Peyer's patch (tissue), 4 donors: ENCODE measurements around the gene RALGPS1. TPM values are rescaled to one million over a fixed set of nuclear protein-coding genes. Genes with fewer than 3 reads are reported as not detected.

ENCODE experiments used
- DNase-seq, 3 donors: peaks; one replicate each; pipeline ENCODE4 v3.0.0-alpha.2; 2017 to 2019
- H3K27ac ChIP-seq, 4 donors: fragments of 200-600 bp; sonication (generic); one replicate each; pipeline ENCODE4 v1.5.1; 2016 to 2019
- H3K27me3 ChIP-seq, 2 donors: fragments of 200-600 bp; sonication (generic); one replicate each; pipeline ENCODE4 v1.5.1; 2019
- H3K36me3 ChIP-seq, 3 donors: fragments of 200-600 bp; sonication (generic); one replicate each; pipeline ENCODE4 v1.5.1; 2016 to 2019
- H3K4me1 ChIP-seq, 4 donors: fragments of 200-600 bp; sonication (generic); one replicate each; pipeline ENCODE4 v1.5.1; 2016 to 2019
- H3K4me3 ChIP-seq, 4 donors: fragments of 200-600 bp; sonication (generic); 1 replicate in 3 of 4; 2 replicates in 1 of 4; pipeline ENCODE4 v1.5.1; 2016 to 2019; ENCODE audit warnings: mild to moderate bottlenecking in 1 of 4
- H3K9me3 ChIP-seq, 4 donors: fragments of 200-600 bp; sonication (generic); one replicate each; pipeline ENCODE4 v1.5.1; 2016 to 2019; ENCODE audit warnings: mild to moderate bottlenecking in 1 of 4
- POLR2A ChIP-seq, 2 donors: fragments of 450-650 bp; IDR thresholded peaks; one replicate each; pipeline ENCODE4 v1.5.1; 2017; ENCODE audit warnings: antibody characterized with exemption in 2 of 2, mild to moderate bottlenecking in 2 of 2, moderate library complexity in 2 of 2
- total RNA-seq, 4 donors: library from RNA; depleted of rRNA; stranded (reverse); fragments of >200 nt; gene quantifications; one replicate each; pipeline ENCODE4 v1.1.0, GENCODE V29; 2016
- TF ChIP-seq, protein P1 (sequence below), 6 experiments: fragments of 450-650 bp in 4 of 6; fragments of 200-600 bp in 2 of 6; sonication (generic) in 1 of 6; IDR thresholded peaks; one replicate each; pipeline ENCODE4 v1.5.1; 2017 to 2019; ENCODE audit warnings: antibody characterized with exemption in 6 of 6, mild to moderate bottlenecking in 3 of 6, moderate library complexity in 1 of 6

Gene RALGPS1
- total RNA-seq, 4 donors from 2014 or later = 38.8 to 158 (median 141) TPM

DNA sequence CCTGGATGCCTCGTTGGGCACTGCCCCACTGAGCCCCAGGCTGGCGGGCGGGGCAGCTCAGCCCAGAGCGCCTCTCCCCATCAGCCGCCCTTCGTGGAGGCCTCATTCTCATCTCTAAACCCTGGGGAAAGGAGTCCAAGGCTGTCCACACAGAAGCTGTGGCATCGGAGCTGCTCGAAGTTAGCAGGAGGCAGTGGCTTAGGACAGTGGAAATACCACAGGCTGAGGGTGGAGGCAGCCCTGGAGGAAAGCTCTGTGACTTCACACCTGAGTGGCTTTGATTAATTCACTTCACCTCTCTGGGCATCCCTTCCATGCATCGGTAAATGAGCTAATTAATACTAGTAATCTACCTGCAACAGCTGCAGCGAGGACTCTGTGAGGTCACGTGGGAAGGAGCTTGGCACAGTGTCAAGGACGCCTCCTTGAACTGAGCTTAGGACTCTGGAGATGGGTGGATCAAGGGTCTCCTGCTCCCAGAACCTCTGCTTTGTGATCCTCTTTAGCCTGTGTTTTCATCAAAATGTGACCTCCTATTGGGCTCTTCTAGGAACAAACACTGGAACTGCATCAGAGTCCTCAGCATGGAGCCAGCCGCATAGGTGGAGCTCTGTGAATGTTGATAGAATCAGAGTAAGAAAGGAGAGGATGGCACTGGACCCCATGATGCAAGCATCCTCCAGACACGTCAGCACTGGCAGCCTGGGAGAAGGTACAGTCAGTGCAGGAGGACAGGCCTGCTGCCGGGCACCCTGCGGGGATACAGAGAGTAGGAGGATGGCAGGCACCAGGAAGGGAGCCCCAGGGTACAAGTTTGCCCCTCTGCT lies 208.7 kb downstream of the RALGPS1 start:
- TF ChIP-seq POLR2A (IDR thresholded peaks at IDR 0.05) = no peak
- TF ChIP-seq, protein P1, sequence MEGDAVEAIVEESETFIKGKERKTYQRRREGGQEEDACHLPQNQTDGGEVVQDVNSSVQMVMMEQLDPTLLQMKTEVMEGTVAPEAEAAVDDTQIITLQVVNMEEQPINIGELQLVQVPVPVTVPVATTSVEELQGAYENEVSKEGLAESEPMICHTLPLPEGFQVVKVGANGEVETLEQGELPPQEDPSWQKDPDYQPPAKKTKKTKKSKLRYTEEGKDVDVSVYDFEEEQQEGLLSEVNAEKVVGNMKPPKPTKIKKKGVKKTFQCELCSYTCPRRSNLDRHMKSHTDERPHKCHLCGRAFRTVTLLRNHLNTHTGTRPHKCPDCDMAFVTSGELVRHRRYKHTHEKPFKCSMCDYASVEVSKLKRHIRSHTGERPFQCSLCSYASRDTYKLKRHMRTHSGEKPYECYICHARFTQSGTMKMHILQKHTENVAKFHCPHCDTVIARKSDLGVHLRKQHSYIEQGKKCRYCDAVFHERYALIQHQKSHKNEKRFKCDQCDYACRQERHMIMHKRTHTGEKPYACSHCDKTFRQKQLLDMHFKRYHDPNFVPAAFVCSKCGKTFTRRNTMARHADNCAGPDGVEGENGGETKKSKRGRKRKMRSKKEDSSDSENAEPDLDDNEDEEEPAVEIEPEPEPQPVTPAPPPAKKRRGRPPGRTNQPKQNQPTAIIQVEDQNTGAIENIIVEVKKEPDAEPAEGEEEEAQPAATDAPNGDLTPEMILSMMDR (IDR thresholded peaks at IDR 0.05) = no peak
- peak in 1 of 3 donors; percentile 61 for DNase-seq
- Histone ChIP-seq H3K27me3 (no peaks in the 10 kb centered on the region), H3K9me3 (no peaks in the 10 kb centered on the region), H3K27ac (peak overlapping the region; percentile 50 to 91 (median 73)), H3K4me3 (peak overlapping the region; percentile 32 to 58 (median 42)), H3K36me3 (peaks cover 0 to 11% (median 0%) of the 10 kb centered on the region in 3 donors), H3K4me1 (peaks cover 0 to 14% (median 0%) of the 10 kb centered on the region in 4 donors)

DNA sequence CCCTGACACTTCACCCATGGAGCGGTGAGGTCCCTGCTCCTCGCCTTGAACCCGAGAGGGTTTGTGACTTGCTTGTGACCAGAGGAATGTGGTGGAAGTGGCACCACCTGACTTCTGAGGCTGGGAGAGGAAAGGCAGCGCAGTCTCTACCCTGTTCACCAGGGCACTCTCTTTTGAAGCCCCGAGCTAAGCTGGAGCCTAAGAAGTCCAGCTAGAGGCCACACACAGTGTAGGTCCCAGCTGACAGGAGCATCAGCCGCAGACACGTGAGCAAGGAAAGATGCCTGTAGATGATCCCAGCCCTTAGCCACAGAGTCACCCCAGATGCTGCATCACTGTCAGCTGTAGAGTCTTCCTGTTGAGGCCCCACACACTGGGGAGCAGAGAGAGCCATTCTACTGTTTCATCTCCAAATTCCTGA lies 209.5 kb downstream of the RALGPS1 start:
- no peak for DNase-seq
- Histone ChIP-seq H3K9me3 (no peaks in the 10 kb centered on the region), H3K27ac (peak overlapping the region in 2 of 4 donors; percentile 87 to 91), H3K27me3 (no peaks in the 10 kb centered on the region), H3K4me1 (peaks cover 0 to 14% (median 0%) of the 10 kb centered on the region in 4 donors), H3K4me3 (no peak overlapping the region), H3K36me3 (peaks cover 0 to 2% (median 0%) of the 10 kb centered on the region in 3 donors)
- TF ChIP-seq, protein P1 (IDR thresholded peaks at IDR 0.05) = no peak
- no peak for TF ChIP-seq POLR2A (IDR thresholded peaks at IDR 0.05)

- no peak overlapping the region for H3K4me3 ChIP-seq
- no peak overlapping the region for H3K27ac ChIP-seq
- H3K4me1 ChIP-seq = peaks cover 0 to 14% (median 0%) of the 10 kb centered on the region in 4 donors
- DNase-seq = no peak
- no peaks in the 10 kb centered on the region for H3K36me3 ChIP-seq
- H3K27me3 ChIP-seq = no peaks in the 10 kb centered on the region
- H3K9me3 ChIP-seq = no peaks in the 10 kb centered on the region
- TF ChIP-seq, protein P1 (IDR thresholded peaks at IDR 0.05) = no peak
- TF ChIP-seq POLR2A (IDR thresholded peaks at IDR 0.05) = no peak
These were observed 210.2 kb downstream of the RALGPS1 start for GRCh38 chr9:127124792-127125191.

- Histone ChIP-seq H3K4me3 (no peak overlapping the region), H3K36me3 (no peaks in the 10 kb centered on the region), H3K9me3 (no peaks in the 10 kb centered on the region), H3K27ac (peak overlapping the region in 1 of 4 donors; percentile 39), H3K4me1 (peaks cover 0 to 17% (median 0%) of the 10 kb centered on the region in 4 donors), H3K27me3 (no peaks in the 10 kb centered on the region)
- TF ChIP-seq, protein P1 (IDR thresholded peaks at IDR 0.05) = no peak
- TF ChIP-seq POLR2A (IDR thresholded peaks at IDR 0.05) = no peak
- no peak for DNase-seq
These were observed 212.4 kb downstream of the RALGPS1 start for GRCh38 chr9:127126971-127127370.

DNA sequence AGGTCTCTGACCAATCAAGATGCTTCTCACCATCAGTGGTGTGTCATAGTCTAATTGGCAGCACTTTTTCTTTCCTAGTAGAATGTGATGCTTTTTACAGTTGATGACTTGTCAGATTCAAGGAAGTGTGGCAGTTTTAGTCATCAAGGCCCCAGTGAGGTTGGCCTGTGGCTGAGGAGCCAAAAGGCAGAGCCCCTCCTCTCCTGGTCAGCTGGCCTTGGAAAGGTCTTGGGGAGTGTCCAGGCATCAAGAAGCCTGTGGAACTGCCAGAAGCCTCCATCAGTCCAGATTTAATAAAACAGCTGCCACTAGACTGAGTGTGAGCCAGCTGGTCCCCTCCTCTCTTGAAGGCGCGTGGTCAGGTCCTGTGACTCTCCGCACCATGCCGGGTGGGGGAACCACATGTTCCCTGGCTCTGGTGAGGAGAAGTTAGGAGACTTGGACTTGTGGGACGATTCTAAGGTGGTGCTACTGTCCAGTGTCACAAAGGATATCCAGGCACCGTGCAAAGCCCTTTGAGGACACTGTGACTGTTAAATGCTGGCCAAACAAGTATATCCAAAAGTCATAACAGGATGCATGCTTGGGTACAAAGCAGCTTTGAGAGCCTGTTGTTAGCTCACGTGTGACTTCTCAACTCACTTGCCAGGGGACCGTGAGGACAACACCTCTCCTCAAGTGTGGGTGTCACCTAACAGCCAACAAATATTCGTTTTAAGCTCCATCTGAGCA lies 213.9 kb downstream of the RALGPS1 start:
- H3K27ac ChIP-seq = peak overlapping the region; percentile 11 to 28 (median 28)
- DNase-seq = peak in 1 of 3 donors; percentile 55

More for the DNA sequence above, 213.9 kb downstream of the RALGPS1 start:
- H3K9me3 ChIP-seq = no peaks in the 10 kb centered on the region
- TF ChIP-seq POLR2A (IDR thresholded peaks at IDR 0.05) = no peak
- TF ChIP-seq, protein P1 (IDR thresholded peaks at IDR 0.05) = no peak
- no peak overlapping the region for H3K4me3 ChIP-seq
- no peaks in the 10 kb centered on the region for H3K36me3 ChIP-seq
- peaks cover 0 to 5% (median 0%) of the 10 kb centered on the region in 4 donors for H3K4me1 ChIP-seq
- no peaks in the 10 kb centered on the region for H3K27me3 ChIP-seq
